Measurements from ENCODE around the gene IGF1R.

Gene IGF1R

DNA sequence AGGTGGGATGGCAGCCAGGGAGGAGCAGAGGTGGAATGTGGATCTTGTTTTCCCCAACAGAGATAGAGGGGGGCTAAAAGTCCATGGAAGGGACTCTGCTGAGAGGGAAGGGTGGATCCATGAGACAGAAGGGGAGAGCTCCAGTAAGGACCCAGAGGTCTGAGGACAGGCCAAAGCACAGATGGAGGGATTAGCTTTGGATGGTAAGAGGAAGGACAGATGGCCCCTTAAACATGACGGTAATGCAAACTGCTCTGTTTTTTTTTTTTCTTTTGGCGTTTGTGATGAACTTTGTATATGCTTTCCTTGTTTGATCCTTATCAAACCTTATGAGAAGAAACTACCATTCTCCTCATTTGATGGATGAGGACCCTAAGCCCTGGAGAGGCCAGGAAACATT is 96.2 kb downstream of the IGF1R start:
- no peak for DNase-seq (ENCODE audit: low read depth in 1 of 2, low spot score in 1 of 2)

DNA sequence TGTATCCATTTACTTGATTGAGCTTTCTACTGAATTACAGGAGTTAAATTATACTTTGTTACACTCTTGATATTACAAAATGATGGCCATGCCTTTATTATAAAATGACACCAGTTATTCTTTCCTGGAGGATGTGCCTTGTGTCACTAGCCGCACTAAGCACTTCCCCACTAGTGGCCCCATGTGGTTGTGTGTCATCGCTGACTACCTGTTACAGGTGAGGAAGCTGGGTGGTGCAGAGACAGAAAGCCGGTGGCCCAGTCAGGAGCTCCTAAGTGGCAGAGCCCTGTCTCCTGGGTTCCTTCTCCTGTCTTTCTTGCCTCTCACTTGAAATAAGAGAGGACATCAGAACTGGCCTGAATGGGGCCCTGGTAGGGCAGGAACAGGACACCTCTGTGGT is 96.8 kb downstream of the IGF1R start:
- no peak for DNase-seq (ENCODE audit: low read depth in 1 of 2, low spot score in 1 of 2)

DNA sequence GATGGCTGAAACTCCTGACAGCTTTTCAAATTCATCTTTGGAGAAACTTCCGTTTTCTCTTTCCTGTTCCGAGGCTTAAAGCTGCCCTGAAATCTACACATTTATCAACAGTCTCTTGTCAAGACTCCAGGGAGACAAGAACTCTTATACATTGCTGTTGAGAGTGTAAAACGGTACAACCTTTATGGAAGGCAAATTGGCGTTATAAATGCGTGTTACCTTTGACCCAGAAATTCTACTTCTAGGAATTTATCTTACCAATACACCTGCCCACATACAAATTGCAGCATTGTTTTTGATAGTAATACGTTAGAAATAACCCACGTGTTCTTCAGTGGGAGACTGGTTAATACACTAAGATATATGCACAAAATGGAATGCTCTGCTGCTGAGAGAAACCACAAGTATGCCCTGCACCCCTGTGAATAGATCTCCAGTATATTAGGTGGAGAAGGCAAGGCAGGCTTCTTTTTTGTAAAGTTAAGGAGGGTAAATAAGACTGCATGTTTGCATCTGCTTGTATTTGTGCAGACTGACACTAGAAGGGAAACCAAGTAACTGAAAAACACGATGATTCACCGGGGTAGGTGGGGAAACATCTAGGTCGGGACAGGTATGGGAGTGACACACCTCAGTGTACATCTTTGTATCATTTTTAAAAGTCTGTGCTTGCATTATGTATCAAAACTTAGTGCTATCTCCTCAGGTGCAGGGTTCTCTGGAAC is 97.5 kb downstream of the IGF1R start:
- no peak for DNase-seq (ENCODE audit: low read depth in 1 of 2, low spot score in 1 of 2)

DNA sequence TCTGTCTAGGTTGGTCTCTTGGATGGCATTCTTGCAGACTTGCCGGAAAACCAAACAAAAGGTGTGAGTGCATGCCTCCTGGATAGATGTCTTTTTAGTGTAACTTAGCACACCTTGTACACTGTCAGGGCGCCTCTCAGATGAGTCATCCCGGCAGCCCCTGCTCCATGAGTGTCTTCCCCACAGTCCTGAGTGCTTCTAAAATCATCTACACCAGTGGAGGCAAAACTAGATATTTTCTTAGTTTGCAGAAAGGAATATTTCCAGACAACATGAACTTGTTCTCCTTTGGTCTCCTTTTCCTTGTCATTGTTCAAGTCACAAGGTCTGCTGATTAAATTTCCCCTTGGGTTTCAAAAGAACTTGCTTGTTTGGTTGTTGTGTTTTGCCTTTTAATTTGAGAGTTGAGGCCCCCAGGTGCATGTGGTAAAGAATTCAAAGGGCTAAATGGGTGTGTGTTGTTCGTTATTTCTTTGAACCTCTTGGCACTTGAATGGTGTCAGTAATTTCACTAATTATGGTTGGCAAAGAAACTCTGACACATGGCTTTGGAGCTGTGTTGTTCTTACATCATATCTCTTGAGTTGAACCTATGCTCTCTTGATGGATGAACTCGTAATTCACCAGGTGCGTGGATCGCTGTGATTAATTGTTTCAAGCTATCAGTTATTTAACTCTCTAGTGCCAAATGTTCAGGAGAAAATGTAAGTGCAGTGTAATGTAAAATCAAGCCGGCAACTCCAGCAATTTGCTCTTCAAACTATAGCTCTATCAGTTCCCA is 98.2 kb downstream of the IGF1R start:
- no peak for DNase-seq (ENCODE audit: low read depth in 1 of 2, low spot score in 1 of 2)

DNA sequence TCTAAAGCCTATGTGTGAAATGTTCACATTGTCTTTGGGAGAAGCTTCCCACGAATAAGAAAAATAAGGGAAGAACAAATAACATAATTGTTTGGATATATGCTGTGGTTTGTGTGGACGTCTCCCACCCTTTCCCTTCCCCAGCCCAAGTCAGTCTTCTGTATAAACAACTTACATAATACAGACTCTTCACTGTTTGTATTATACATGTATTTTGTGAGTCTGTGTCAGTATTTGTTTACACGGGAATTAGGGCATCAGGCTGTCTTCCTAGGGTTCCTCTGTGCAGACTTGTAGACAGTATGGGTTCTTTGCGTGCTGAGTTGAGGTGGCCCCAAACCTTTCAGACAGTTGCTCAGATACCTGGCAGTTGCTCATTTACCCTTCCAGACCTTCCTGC is 103.4 kb downstream of the IGF1R start:
- no peak for DNase-seq (ENCODE audit: low read depth in 1 of 2, low spot score in 1 of 2)

DNA sequence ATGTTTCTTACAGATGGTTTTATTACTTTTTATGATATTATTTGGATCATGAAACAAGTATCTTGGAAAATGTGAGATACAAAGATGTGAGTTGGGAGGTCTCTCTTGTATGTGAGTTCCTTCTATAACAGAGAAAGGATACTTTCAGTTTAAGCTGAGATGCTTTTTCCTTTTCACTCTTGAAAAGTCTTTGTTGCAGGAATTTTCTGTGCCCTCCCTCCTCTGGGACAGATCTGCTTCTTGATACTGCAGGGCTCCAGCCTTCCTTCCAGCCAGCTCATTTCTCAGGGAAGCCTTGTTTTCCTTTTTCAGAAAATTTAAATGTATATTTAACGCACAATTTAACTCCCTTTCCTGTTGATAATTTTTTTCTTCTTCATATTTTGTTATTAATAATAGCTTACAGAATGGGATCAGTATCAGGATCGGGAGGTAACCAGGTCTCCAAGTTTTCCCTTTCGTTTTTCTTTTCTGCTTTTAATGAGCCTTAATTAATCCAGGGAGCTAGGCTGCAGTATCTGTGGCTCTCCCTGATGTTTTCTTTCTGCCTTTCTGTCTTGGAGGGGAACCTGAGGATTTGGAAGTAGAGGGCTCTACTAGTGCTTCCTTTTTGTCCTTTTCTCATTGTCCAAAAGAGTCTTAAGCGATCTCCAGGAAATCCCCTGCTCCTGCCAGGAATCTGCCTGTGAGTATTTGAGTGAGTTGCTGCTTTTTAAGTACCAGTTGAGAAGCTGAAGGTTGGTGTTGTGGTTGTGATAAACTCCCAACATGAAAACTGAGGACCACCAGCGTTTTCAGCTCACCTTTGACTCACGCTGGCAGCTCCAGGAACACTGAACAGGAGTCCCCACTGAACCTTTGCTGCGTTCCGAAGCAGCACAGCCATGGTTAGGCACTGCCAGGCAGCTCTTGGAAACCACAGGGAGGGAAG is 105.7 kb downstream of the IGF1R start:
- no peak for DNase-seq (ENCODE audit: low read depth in 1 of 2, low spot score in 1 of 2)

DNA sequence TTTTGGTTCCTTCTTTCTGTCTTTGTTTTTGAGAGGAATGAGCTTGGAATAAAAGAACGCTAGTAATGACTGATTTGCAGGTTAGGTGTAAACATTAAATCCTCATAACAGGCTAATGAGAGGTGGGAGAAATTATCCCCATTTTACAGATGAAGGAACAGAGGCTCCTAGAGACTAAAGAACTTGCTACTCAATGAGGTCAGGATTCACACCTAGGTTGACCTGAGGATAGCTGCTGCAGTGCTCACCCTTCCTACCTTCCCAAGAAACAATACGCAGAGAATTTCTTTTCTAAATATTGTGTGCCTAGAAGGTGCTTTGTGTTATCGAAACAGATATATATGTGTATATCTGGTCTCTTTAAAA is 106.3 kb downstream of the IGF1R start:
- DNase-seq (ENCODE audit: low read depth in 1 of 2, low spot score in 1 of 2): no peak

DNA sequence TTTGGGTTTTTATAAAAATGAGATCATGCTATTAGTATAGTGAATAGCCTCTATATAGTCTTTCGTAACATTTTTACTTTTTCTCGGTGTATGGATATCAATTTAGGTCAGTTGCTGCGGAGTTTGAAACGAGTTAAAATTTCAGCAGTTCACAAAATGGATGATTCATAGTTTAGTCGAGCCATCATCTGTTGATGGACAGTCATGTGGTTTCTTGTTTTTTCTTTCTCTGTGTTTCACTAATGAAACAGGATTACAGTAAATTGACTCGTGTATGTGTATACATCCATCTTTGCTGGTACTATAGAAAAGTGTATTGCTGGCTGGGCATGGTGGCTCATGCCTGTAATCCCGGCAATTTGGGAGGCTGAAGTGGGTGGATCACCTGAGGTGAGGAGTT is 106.8 kb downstream of the IGF1R start:
- no peak for DNase-seq (ENCODE audit: low read depth in 1 of 2, low spot score in 1 of 2)

DNA sequence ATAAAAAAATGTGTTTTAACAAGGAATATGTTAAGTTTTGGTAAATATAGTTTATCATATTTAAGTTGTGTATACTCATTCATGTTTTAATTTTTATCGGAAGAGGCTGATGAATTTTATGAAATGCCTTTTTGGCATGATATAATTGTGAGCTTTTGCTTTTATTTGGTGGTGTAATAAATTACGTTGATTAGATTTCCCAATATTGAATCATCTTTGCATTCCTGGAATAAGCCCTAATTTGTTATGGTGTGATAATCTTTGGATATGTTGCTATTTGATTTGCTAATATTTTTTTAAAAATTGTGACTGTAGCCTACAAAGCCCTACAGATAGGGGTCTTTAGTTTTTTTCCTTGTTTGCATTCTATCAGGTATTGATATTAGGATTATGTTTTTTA is 107.4 kb downstream of the IGF1R start:
- DNase-seq (ENCODE audit: low read depth in 1 of 2, low spot score in 1 of 2): no peak

DNA sequence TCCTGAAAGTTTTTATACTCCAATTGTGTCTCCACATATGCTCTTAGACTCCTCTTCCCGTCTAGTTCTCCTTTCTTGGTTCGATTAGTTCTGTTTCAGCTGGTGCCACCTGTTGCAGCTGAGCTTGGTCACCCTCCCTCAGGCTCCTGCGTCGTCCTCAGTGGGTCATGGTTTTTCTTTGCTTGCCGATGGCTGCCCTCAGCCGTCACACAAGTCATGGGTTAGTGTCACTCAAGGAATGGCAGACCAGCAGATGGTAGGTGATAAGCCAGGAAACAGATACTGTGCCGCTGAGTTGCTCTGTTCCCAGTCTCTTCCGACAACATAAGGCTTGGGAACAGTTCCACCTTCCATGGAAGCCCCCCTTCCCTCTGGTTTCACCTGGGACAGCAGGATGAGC is 109.9 kb downstream of the IGF1R start:
- DNase-seq (ENCODE audit: low read depth in 1 of 2, low spot score in 1 of 2): no peak

DNA sequence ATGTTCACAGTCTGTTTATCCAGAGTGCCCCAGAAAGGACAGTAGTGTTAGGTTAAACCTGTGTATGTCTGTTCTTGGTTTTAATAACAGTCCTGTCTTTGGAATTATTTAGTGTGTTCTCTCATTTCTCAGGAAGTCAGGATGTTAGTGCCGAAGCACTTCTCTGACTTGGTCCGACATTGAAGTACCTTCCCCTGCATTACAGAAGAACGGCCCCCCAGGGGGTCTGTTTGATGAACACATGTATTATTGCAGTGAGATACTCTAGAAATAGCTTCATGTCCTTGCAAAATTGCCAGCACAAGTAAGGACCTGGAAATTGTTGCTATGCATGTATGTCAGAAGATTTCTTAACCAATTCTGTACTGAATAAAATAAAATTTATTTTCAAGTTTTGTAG is 110.9 kb downstream of the IGF1R start:
- no peak for DNase-seq (ENCODE audit: low read depth in 1 of 2, low spot score in 1 of 2)

DNA sequence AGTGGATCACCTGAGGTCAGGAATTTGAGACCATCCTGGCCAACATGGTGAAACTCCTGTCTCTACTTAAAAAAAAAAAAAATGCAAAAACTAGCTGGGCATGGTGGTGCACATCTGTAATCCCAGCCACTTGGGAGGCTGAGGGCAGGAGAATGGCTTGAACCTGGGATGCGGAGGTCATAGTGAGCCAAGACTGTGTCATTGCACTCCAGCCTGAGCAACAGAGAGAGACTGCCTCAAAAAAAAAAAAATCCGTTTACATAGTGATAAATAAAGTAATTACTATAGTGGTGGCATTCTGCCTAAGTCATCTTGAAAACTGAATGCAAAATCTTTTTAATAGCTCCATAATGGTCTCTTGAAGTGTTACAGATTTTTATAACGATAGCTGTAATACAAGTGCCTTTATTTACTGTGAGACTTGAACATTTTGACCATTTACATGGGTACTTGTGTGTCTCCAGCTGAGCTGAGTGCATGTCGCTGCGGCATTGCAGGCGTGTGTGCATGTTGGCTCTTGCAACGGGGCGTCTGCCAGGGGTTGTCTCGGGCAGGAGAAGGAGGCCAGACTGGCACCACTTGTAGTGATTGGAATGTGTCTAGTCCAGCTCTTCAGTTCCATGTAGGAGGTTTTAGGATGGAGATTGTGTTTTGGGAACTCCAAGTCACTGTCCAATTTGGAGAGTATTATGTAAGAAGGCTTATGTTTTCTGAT is 111.9 kb downstream of the IGF1R start:
- no peak for DNase-seq (ENCODE audit: low read depth in 1 of 2, low spot score in 1 of 2)

DNA sequence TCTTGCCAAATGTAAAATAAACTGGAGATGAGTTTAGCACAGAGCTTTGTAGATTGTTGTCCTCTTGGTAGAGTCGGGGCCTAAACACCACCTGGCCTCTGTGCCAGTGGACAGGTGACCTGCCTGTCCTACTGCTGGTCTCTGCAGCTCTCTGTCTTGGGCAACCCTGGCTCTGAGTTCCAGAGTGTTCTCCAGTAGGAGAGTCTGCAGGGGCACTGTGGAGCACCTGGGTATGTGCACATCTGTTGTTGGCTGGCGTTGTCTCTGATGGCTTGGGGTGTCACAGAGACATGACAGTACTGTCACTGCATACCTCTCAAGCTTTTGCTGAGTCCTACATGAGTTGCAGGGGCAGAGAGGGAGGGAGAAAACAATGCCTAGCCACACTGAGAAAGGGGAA is 112.6 kb downstream of the IGF1R start:
- no peak for DNase-seq (ENCODE audit: low read depth in 1 of 2, low spot score in 1 of 2)

DNA sequence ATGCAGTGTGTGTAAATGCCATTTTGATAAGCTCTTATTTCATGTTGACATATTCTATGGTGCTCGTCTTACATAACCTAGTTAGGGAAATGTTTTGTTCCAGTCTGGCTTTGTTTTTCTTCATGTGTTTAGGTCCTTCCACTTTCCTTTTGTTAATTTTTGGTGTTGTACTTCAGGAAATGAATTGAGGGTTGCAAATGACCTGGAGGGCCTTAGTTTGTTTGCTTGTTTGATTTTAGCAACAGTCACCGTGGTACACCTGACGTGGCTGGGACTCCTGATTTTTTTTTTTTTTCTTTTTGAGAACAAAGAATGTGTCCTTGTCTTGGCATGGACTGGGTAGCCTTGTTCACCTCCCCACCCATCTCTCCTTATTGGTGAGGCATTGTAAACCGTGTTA is 114.8 kb downstream of the IGF1R start:
- no peak for DNase-seq (ENCODE audit: low read depth in 1 of 2, low spot score in 1 of 2)

DNA sequence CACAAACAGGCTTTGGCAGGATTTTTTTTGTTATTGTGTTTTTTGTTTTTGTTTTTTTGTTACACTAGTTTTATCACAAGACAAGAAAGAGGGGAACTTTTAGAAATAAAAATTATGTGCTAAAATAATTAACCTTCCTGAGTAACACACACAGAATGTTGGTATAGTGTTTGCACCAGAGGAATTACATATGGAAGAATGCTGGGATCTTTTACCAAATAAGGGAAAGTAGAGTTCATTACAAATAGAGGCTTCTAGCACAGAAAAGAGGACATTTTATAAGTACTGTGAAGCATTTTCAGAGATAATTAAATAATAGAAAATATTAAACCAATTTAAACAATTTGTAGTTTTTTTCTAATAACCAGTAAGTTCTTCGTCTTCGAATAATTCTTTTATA is 116.0 kb downstream of the IGF1R start:
- DNase-seq (ENCODE audit: low read depth in 1 of 2, low spot score in 1 of 2): no peak

DNA sequence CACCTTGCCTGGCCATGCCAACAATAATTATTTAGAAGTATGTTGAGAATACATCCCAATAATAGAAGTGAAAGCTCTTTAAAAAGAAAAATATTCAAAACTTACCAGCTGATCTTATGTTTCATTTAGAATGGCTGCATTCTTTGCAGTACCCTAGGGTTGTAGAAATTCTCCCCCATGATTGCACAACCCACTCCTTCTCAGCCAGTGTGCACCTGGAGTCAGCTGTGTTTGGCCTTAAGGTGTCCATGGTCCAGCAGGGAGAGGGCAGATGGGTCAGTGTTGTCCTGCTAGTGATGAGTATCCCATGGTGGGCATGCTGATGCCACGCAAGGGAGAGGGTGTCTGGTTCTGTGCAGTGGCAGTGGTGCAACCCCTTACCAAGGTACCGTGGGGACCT is 117.3 kb downstream of the IGF1R start:
- no peak for DNase-seq (ENCODE audit: low read depth in 1 of 2, low spot score in 1 of 2)

DNA sequence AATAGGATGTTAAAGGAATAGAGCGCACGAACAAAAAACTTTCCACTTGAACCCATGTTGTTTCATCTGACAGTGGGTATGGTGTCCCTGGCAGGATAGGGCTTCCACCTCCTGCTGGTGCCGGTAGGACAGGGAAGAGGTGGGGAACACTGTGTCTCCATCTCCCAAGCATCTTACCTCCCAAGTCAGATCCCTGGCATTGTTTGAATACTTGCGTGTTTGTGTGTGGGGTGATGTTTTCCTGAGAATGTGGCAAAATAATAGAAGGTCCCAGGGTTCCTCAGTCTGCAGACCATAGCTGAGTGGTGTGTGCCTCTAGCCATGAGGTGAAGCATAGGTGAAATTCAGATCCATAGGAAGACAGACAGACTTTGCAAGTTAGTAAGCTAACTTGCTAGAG is 119.4 kb downstream of the IGF1R start:
- DNase-seq (ENCODE audit: low read depth in 1 of 2, low spot score in 1 of 2): no peak

DNA sequence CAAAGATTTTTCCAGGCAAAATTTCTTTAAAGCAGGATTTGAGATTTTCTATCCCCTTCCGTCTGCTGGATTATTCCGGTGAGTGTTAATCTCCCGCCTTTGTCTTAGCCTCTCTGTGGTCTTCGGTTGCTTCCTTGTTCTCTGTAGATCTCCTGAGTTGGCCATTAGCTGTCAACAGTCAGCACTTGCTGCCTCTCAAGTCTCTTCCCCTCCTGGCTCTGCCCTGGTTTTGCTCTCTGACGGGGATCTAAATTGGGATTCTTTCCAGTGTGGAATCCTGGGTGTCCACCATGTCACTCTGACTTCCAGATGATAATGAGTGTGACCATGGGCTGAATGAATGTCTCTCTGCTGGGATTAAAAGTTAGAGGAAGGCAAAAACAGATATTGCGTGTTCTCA is 121.5 kb downstream of the IGF1R start:
- no peak for DNase-seq (ENCODE audit: low read depth in 1 of 2, low spot score in 1 of 2)

DNA sequence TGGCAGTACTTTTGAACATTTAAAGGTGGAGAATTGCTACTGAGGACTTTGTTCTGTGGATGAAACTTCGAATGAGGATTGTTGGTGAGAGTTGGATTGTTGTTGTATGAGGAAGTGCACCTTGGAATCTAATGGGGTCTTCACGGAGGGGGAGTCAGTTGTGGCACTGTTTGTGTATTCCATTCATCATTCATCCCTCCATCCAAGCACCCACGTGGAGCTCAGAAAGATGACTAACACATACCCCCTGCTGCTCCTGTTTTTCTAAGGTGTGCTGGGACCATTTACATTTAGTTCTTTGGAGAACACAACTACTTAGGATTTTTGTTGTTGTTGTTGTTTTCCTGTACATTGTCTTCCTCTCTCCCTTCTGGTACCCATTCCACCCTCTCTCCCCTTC is 122.6 kb downstream of the IGF1R start:
- no peak for DNase-seq (ENCODE audit: low read depth in 1 of 2, low spot score in 1 of 2)

DNA sequence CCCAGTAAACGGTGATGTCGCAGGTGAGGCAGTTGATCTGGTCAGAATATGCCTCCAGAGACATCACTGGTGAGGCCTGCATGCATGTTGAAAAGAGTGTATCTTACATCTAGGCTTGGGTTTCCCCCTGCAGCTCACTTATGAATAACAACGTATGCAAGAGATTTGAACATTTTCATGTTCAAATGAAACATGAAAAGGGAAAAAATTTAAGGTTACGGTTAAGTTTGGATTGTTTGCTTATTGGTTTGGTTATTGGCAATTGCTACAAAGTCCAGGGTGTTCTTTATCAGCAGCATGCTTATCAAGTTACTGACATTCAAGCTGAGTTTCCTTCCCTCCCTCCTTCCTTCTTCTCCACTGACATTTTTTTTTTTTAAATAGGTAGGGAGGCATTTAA is 123.2 kb downstream of the IGF1R start:
- DNase-seq (ENCODE audit: low read depth in 1 of 2, low spot score in 1 of 2): no peak

DNA sequence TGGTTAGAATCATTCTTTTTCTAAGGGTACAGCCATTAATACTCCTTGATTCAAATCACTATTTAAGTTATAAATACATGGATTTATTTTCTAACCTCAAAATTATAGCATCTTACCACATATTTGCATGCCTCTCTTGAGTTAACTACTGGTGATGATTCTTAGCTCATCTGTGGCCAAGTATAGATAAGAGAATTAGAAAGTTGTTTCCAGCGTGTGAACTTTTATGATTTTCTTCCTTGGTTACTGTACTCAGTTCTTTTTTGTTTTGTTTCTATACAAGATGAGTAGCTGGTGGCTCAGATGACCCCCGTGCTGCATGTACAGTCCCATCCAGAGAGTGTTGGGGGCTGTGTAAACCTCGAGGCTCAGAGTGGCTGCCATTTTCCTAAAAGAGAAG is 124.6 kb downstream of the IGF1R start:
- no peak for DNase-seq (ENCODE audit: low read depth in 1 of 2, low spot score in 1 of 2)

Measured in activated T-helper 1 cell treated with anti-CD3 and anti-CD28 coated beads, Interleukin-2, amount 50 U/mL, for 16 hours (primary cell).